Stimulated activated CD8-positive, alpha-beta memory T cell treated with anti-CD3 and anti-CD28 coated beads, Interleukin-4, amount 100 ng/mL, for 4 hours (primary cell): Measurements from ENCODE around the gene MATK.

Experiments
- DNase-seq, 2 donors: peaks; one replicate each; pipeline ENCODE4 v3.0.0-alpha.2; 2020; ENCODE audit warnings: low read depth in 2 of 2, low spot score in 1 of 2

Gene MATK

GRCh38 chr19:3790941-3791340, 4.8 kb upstream of the MATK start:
- no peak for DNase-seq

GRCh38 chr19:3790209-3790734, 4.1 kb upstream of the MATK start:
- DNase-seq = no peak

- DNase-seq = no peak
Measured at GRCh38 chr19:3788996-3789778, 3.0 kb upstream of the MATK start.

GRCh38 chr19:3785451-3785937, 687 bp downstream of the MATK start:
- DNase-seq = peak; percentile 15 to 64

GRCh38 chr19:3784607-3785450, 1.4 kb downstream of the MATK start:
- no peak for DNase-seq

- DNase-seq = peak; percentile 16 to 29
Measured at GRCh38 chr19:3783660-3784584, 2.3 kb downstream of the MATK start.

- no peak for DNase-seq
Measured at GRCh38 chr19:3782903-3783302, 3.3 kb downstream of the MATK start.

- DNase-seq = no peak
Measured at GRCh38 chr19:3782330-3782729, 3.9 kb downstream of the MATK start.

GRCh38 chr19:3781603-3782002, 4.6 kb downstream of the MATK start:
- DNase-seq = no peak

GRCh38 chr19:3780786-3781304, 5.3 kb downstream of the MATK start:
- DNase-seq = no peak

- no peak for DNase-seq
Measured at GRCh38 chr19:3778899-3779723, 7.1 kb downstream of the MATK start.

- DNase-seq = no peak
Measured at GRCh38 chr19:3778104-3778867, 7.9 kb downstream of the MATK start.

- DNase-seq = no peak
Measured at GRCh38 chr19:3776479-3777040, 9.6 kb downstream of the MATK start.

GRCh38 chr19:3775831-3776230, 10.3 kb downstream of the MATK start:
- no peak for DNase-seq

GRCh38 chr19:3775374-3775711, 10.8 kb downstream of the MATK start:
- no peak for DNase-seq

GRCh38 chr19:3774621-3775373, 11.4 kb downstream of the MATK start:
- DNase-seq = no peak

GRCh38 chr19:3773814-3774515, 12.2 kb downstream of the MATK start:
- no peak for DNase-seq
